Fibroblast of lung (primary cell): ENCODE data around the gene ZC3H12A. TPM values are rescaled to one million over a fixed set of nuclear protein-coding genes. Genes with fewer than 3 reads are reported as not detected.

Experiments
- DNase-seq, 2 donors: peaks; one replicate each; pipeline versions ENCODE4 v3.0.0 to v3.0.0-alpha.2; 2010; ENCODE audit warnings: low read depth in 2 of 2
- H2AFZ ChIP-seq: 2 replicates; pipeline ENCODE4 v1.5.1; 2012; ENCODE audit warnings: low read length, control low read depth, inconsistent platforms
- H3K27ac ChIP-seq: 2 replicates; pipeline ENCODE4 v1.5.1; 2011; ENCODE audit warnings: low read length, control low read depth; ENCODE audit not compliant: insufficient read depth
- H3K27me3 ChIP-seq: 2 replicates; pipeline ENCODE4 v1.5.1; 2011; ENCODE audit warnings: mild to moderate bottlenecking, low read length; ENCODE audit not compliant: control insufficient read depth, insufficient read depth
- H3K36me3 ChIP-seq: 2 replicates; pipeline ENCODE4 v1.5.1; 2011; ENCODE audit warnings: low read length; ENCODE audit not compliant: control insufficient read depth, insufficient read depth
- H3K4me1 ChIP-seq: 2 replicates; pipeline ENCODE4 v1.5.1; 2011; ENCODE audit warnings: low read length; ENCODE audit not compliant: control insufficient read depth, insufficient read depth; ENCODE audit errors: extremely low read depth
- H3K4me2 ChIP-seq: 2 replicates; pipeline ENCODE4 v1.5.1; 2011; ENCODE audit warnings: low read length, control low read depth; ENCODE audit not compliant: insufficient read depth; ENCODE audit errors: extremely low read depth
- H3K4me3 ChIP-seq, 4 experiments: fragments of 200-600 bp in 1 of 4; sonication (generic) in 1 of 4; replicated peaks in 1 of 4; 2 replicates each; pipeline ENCODE4 v1.5.1; 2011 to 2016; ENCODE audit warnings: low read length in 4 of 4, low read depth in 3 of 4, mild to moderate bottlenecking in 3 of 4, control low read depth in 2 of 4, inconsistent platforms in 1 of 4, mixed read lengths in 1 of 4; ENCODE audit not compliant: insufficient read depth in 1 of 4; ENCODE audit errors: control extremely low read depth in 1 of 4
- H3K79me2 ChIP-seq: 2 replicates; pipeline ENCODE4 v1.5.1; 2012; ENCODE audit warnings: mild to moderate bottlenecking, low read length, inconsistent platforms; ENCODE audit not compliant: control insufficient read depth, insufficient read depth
- H3K9ac ChIP-seq: 2 replicates; pipeline ENCODE4 v1.5.1; 2011; ENCODE audit warnings: mild to moderate bottlenecking, low read length, control low read depth; ENCODE audit not compliant: insufficient read depth
- H3K9me3 ChIP-seq: 2 replicates; pipeline ENCODE4 v1.5.1; 2012; ENCODE audit warnings: low read depth, low read length; ENCODE audit not compliant: control insufficient read depth, insufficient read depth
- H4K20me1 ChIP-seq: 2 replicates; pipeline ENCODE4 v1.5.1; 2011; ENCODE audit warnings: low read length; ENCODE audit not compliant: control insufficient read depth, insufficient read depth; ENCODE audit errors: extremely low read depth
- CTCF ChIP-seq, 2 donors: IDR thresholded peaks in 1 of 2; conservative IDR thresholded peaks in 1 of 2; 1 replicate in 1 of 2; 2 replicates in 1 of 2; pipeline ENCODE4 v1.5.1; 2011 to 2012; ENCODE audit warnings: low read length in 2 of 2, control low read depth in 1 of 2, inconsistent platforms in 1 of 2, low read depth in 1 of 2, mild to moderate bottlenecking in 1 of 2
- EZH2 ChIP-seq: IDR thresholded peaks from 2 replicates; pipeline ENCODE4 v1.5.1; 2012; ENCODE audit warnings: low read length, control low read depth, mild to moderate bottlenecking; ENCODE audit errors: missing control alignments
- polyA plus RNA-seq, 2 donors: library from polyadenylated mRNA; depleted of rRNA in 1 of 2; stranded (reverse) in 1 of 2; unstranded in 1 of 2; fragments of >200 nt; gene quantifications; 2 replicates each; pipeline ENCODE4 v1.2.1, GENCODE V29; 2011 to 2012; ENCODE audit warnings: missing spikeins in 1 of 2
- total RNA-seq: library from RNA; depleted of rRNA; stranded (reverse); fragments of >200 nt; gene quantifications from 2 replicates; pipeline ENCODE4 v1.2.1, GENCODE V29; 2014

The ZC3H12A gene
- total and polyA plus RNA-seq, 2 donors (not counting 1 experiment from before 2014, with no cell fraction given): 4.9 to 7.8 TPM

GRCh38 chr1:37472994-37473393, 1.4 kb upstream of the ZC3H12A start:
- no peak for DNase-seq
- Histone ChIP-seq H3K9ac (no peak overlapping the region), H3K4me3 (no peak overlapping the region), H3K27me3 (no peaks in the 10 kb centered on the region), H3K4me2 (peak overlapping the region; percentile 100), H4K20me1 (no peaks in the 10 kb centered on the region), H3K36me3 (peaks cover 8% of the 10 kb centered on the region), H3K79me2 (peaks cover 33% of the 10 kb centered on the region), H3K4me1 (peaks cover 40% of the 10 kb centered on the region), H3K9me3 (no peaks in the 10 kb centered on the region), H2AFZ (no peak overlapping the region), H3K27ac (no peak overlapping the region)
- no peak for TF ChIP-seq CTCF (conservative IDR thresholded peaks at IDR 0.05 in 1 of 2, IDR thresholded peaks at IDR 0.05 in 1 of 2; ENCODE audit: low read depth in 1 of 2, low read length in 2 of 2)
- TF ChIP-seq EZH2: no peak

- H3K4me1 ChIP-seq: peaks cover 46% of the 10 kb centered on the region
- H3K79me2 ChIP-seq: peaks cover 39% of the 10 kb centered on the region
- H3K4me2 ChIP-seq: peak overlapping the region; percentile 100
- no peaks in the 10 kb centered on the region for H3K27me3 ChIP-seq
- no peak for TF ChIP-seq EZH2
- TF ChIP-seq CTCF (conservative IDR thresholded peaks at IDR 0.05 in 1 of 2, IDR thresholded peaks at IDR 0.05 in 1 of 2; ENCODE audit: low read depth in 1 of 2, low read length in 2 of 2): no peak
- H3K9me3 ChIP-seq: no peaks in the 10 kb centered on the region
- no peaks in the 10 kb centered on the region for H4K20me1 ChIP-seq
- peak overlapping the region; percentile 59 to 85 (median 80) for H3K4me3 ChIP-seq
- H3K27ac ChIP-seq: peak overlapping the region; percentile 58
- H2AFZ ChIP-seq: peak overlapping the region; percentile 89
- peak in 1 of 2 donors; percentile 37 for DNase-seq
- H3K36me3 ChIP-seq: peaks cover 9% of the 10 kb centered on the region
- no peak overlapping the region for H3K9ac ChIP-seq
Observed at GRCh38 chr1:37473431-37474045, 842 bp upstream of the ZC3H12A start.

GRCh38 chr1:37474697-37475379, 458 bp downstream of the ZC3H12A start:
- peaks cover 9% of the 10 kb centered on the region for H3K36me3 ChIP-seq
- H2AFZ ChIP-seq: no peak overlapping the region
- peaks cover 52% of the 10 kb centered on the region for H3K4me1 ChIP-seq
- peak overlapping the region; percentile 79 to 85 (median 82) for H3K4me3 ChIP-seq
- no peaks in the 10 kb centered on the region for H4K20me1 ChIP-seq
- TF ChIP-seq CTCF (conservative IDR thresholded peaks at IDR 0.05 in 1 of 2, IDR thresholded peaks at IDR 0.05 in 1 of 2; ENCODE audit: low read depth in 1 of 2, low read length in 2 of 2) (no peak), EZH2 (no peak)
- no peaks in the 10 kb centered on the region for H3K9me3 ChIP-seq
- peak in 1 of 2 donors; percentile 42 for DNase-seq
- peaks cover 46% of the 10 kb centered on the region for H3K79me2 ChIP-seq
- H3K27ac ChIP-seq: peak overlapping the region; percentile 92
- H3K27me3 ChIP-seq: no peaks in the 10 kb centered on the region
- peak overlapping the region; percentile 99 for H3K4me2 ChIP-seq
- peak overlapping the region; percentile 87 for H3K9ac ChIP-seq
